HCT116 (cell line): ENCODE results near the gene GPR146.

ENCODE experiments used
- CTCF ChIP-seq, 3 experiments: fragments of 200-600 bp in 1 of 3; sonication (generic) in 1 of 3; IDR thresholded peaks in 2 of 3; conservative IDR thresholded peaks in 1 of 3; 2 replicates each; pipeline ENCODE4 v1.5.1; 2012 to 2017; ENCODE audit warnings: low read depth in 2 of 3, low read length in 2 of 3, antibody characterized with exemption in 1 of 3, borderline replicate concordance in 1 of 3, control low read depth in 1 of 3, mild to moderate bottlenecking in 1 of 3, mixed read lengths in 1 of 3, mixed run types in 1 of 3, moderate library complexity in 1 of 3; ENCODE audit not compliant: insufficient read depth in 1 of 3
- POLR2A ChIP-seq: IDR thresholded peaks from 2 replicates; pipeline ENCODE4 v1.7.0; 2011; ENCODE audit warnings: borderline replicate concordance; ENCODE audit not compliant: insufficient read depth, insufficient read length; ENCODE audit errors: extremely low read depth
- POLR2AphosphoS5 ChIP-seq: IDR thresholded peaks from 2 replicates; pipeline ENCODE4 v1.6.1; 2011; ENCODE audit warnings: mild to moderate bottlenecking, low read depth, low read length, moderate library complexity
- SRF ChIP-seq: IDR thresholded peaks from 2 replicates; pipeline ENCODE4 v1.6.1; 2012; ENCODE audit warnings: low read depth
- YY1 ChIP-seq: IDR thresholded peaks from 2 replicates; pipeline ENCODE4 v1.6.1; 2011; ENCODE audit warnings: low read length, low read depth, moderate library complexity, mild to moderate bottlenecking; ENCODE audit not compliant: insufficient replicate concordance; ENCODE audit errors: extremely low read depth

- TF ChIP-seq CTCF (IDR thresholded peaks at IDR 0.05 in 2 of 3, conservative IDR thresholded peaks at IDR 0.05 in 1 of 3; ENCODE audit: borderline replicate concordance in 1 of 3, insufficient read depth in 1 of 3, low read depth in 2 of 3, low read length in 2 of 3), result no peak
- TF ChIP-seq POLR2AphosphoS5, result no peak
- TF ChIP-seq SRF, result no peak
- TF ChIP-seq YY1, result no peak
- no peak for TF ChIP-seq POLR2A
These were observed 56.7 kb downstream of the GPR146 start for GRCh38 chr7:1100834-1101562.
